HG02798 (cell line): ENCODE measurements around the gene PLA2G4F.

Source experiments
- ATAC-seq: cut with Tn5 transposase; IDR thresholded peaks from one replicate; pipeline ENCODE4 v1.9.1; 2021; ENCODE audit warnings: mild to moderate bottlenecking; ENCODE audit not compliant: unreplicated experiment, poor library complexity

PLA2G4F gene

GRCh38 chr15:42149493-42150218 is 6.8 kb downstream of the PLA2G4F start:
- no peak for ATAC-seq

- no peak for ATAC-seq
These were observed 7.5 kb downstream of the PLA2G4F start for GRCh38 chr15:42148808-42149492.

GRCh38 chr15:42147431-42147735 is 9.1 kb downstream of the PLA2G4F start:
- ATAC-seq: no peak

- ATAC-seq: no peak
These were observed 9.6 kb downstream of the PLA2G4F start for GRCh38 chr15:42146551-42147430.

GRCh38 chr15:42145546-42146455 is 10.6 kb downstream of the PLA2G4F start:
- ATAC-seq: no peak

GRCh38 chr15:42144841-42145375 is 11.5 kb downstream of the PLA2G4F start:
- no peak for ATAC-seq

- ATAC-seq: no peak
These were observed 12.4 kb downstream of the PLA2G4F start for GRCh38 chr15:42143866-42144625.

GRCh38 chr15:42143356-42143755 is 13.1 kb downstream of the PLA2G4F start:
- ATAC-seq: no peak

- no peak for ATAC-seq
These were observed 14.4 kb downstream of the PLA2G4F start for GRCh38 chr15:42141795-42142667.

GRCh38 chr15:42141246-42141645 is 15.2 kb downstream of the PLA2G4F start:
- ATAC-seq: no peak

- no peak for ATAC-seq
These were observed 15.9 kb downstream of the PLA2G4F start for GRCh38 chr15:42140383-42141070.

GRCh38 chr15:42139596-42139995 is 16.8 kb downstream of the PLA2G4F start:
- ATAC-seq: no peak

- no peak for ATAC-seq
These were observed 17.5 kb downstream of the PLA2G4F start for GRCh38 chr15:42138968-42139386.

- no peak for ATAC-seq
These were observed 18.0 kb downstream of the PLA2G4F start for GRCh38 chr15:42138411-42138810.

GRCh38 chr15:42137461-42138261 is 18.8 kb downstream of the PLA2G4F start:
- no peak for ATAC-seq

- ATAC-seq: no peak
These were observed 19.9 kb downstream of the PLA2G4F start for GRCh38 chr15:42136513-42136912.

GRCh38 chr15:42135351-42135750 is 21.1 kb downstream of the PLA2G4F start:
- no peak for ATAC-seq
